Bronchial epithelial cell (primary cell): ENCODE results near the gene NPLOC4. TPM values are rescaled to one million over a fixed set of nuclear protein-coding genes. Genes with fewer than 3 reads are reported as not detected.

Experiments used
- DNase-seq: peaks from one replicate; pipeline ENCODE4 v3.0.0-alpha.2; 2010; ENCODE audit warnings: low read depth
- FAIRE-seq: peaks from 2 replicates; lab custom pipeline; 2011; peaks lifted over from hg19 to GRCh38; lab: Jason Lieb, UNC
- H3K27me3 ChIP-seq: 2 replicates; pipeline ENCODE4 v1.5.1; 2011; ENCODE audit warnings: low read length; ENCODE audit not compliant: control insufficient read depth, insufficient read depth
- H3K36me3 ChIP-seq: 2 replicates; pipeline ENCODE4 v1.5.1; 2011; ENCODE audit warnings: low read length; ENCODE audit not compliant: control insufficient read depth, insufficient read depth
- H3K4me3 ChIP-seq: 2 replicates; pipeline ENCODE4 v1.5.1; 2011; ENCODE audit warnings: mild to moderate bottlenecking, low read depth, low read length, control low read depth
- CTCF ChIP-seq: IDR thresholded peaks from 2 replicates; pipeline ENCODE4 v1.5.1; 2011; ENCODE audit warnings: mild to moderate bottlenecking, moderate library complexity, low read length, control low read depth, inconsistent platforms; ENCODE audit not compliant: insufficient read depth, severe bottlenecking
- total RNA-seq: library from RNA; depleted of rRNA; stranded (reverse); fragments of >200 nt; gene quantifications from 2 replicates; pipeline ENCODE4 v1.2.1, GENCODE V29; 2014

NPLOC4 gene
- total RNA-seq, 1 donor from 2014 or later: 60.0 TPM

DNA sequence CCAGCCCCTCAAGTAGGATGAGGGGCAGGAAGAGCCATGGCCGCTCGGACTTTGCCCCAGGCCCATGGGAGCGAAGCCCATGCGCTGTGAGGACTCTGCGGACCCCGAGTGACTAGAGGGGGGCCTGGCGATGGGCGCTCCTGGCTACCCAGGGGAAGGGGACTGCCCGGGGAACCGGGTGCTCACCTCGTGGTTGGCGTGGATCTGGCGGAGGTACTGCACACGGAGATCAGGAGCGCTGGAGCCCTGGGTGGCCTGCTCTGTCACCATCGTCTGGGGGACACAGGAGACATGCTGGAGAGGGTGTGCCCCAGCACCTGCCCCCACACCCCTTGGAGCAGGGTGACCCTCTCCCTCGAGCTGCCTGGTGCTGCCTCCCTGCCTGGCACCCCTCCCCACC lies 95.8 kb downstream of the NPLOC4 start:
- peaks cover 27% of the 10 kb centered on the region for H3K36me3 ChIP-seq
- no peak overlapping the region for H3K4me3 ChIP-seq
- no peak for FAIRE-seq
- TF ChIP-seq CTCF: no peak
- peaks cover 4% of the 10 kb centered on the region for H3K27me3 ChIP-seq
- no peak for DNase-seq

GRCh38 chr17:81540676-81541027 lies 96.3 kb downstream of the NPLOC4 start:
- DNase-seq (no peak), FAIRE-seq (no peak)
- TF ChIP-seq CTCF: no peak
- peaks cover 23% of the 10 kb centered on the region for H3K36me3 ChIP-seq
- H3K4me3 ChIP-seq: no peak overlapping the region
- peaks cover 8% of the 10 kb centered on the region for H3K27me3 ChIP-seq

DNA sequence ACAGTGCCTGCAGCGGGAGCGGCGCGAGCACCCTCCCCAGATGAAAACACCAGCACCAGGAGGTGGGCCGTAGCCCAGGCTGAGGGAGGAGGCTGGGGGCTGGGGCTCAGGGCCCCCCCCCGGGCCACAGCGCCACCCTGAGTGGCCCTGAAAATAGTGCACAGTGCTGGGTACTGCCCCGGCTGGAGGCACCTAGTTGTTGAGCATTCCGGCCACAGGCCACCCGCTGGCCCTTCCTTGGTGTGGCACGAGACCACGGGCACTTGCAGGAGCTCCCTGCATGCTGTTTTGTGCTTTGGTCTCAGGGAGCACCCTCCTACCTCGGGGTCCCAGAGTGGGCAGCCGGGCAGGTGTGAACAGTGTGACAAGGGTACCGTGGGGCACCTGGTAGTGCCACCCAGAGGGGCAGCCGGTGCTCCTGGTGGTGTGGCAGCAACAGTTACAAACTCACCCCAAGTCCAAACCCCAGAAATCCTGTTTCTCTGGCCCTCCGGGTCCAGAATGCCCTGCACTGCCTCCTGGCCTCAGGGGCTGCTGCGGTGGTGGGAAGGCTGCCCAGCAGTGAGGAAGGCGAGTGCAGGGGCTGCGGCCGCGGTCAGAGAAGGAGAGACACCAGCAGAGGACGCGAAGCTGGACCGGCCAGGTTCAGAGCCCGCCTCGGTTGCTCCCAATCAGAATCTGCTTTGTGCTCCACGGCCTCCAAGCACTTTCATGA lies 96.8 kb downstream of the NPLOC4 start:
- DNase-seq (no peak), FAIRE-seq (no peak)
- Histone ChIP-seq H3K36me3 (peaks cover 20% of the 10 kb centered on the region), H3K27me3 (peaks cover 8% of the 10 kb centered on the region), H3K4me3 (no peak overlapping the region)
- no peak for TF ChIP-seq CTCF

- FAIRE-seq: no peak
- peaks cover 18% of the 10 kb centered on the region for H3K36me3 ChIP-seq
- TF ChIP-seq CTCF: no peak
- DNase-seq: no peak
- H3K27me3 ChIP-seq: peaks cover 8% of the 10 kb centered on the region
- no peak overlapping the region for H3K4me3 ChIP-seq
Measured at GRCh38 chr17:81539571-81539900, 97.4 kb downstream of the NPLOC4 start.

GRCh38 chr17:81538651-81539570 lies 98.0 kb downstream of the NPLOC4 start:
- FAIRE-seq (no peak), DNase-seq (no peak)
- Histone ChIP-seq H3K4me3 (no peak overlapping the region), H3K36me3 (peaks cover 14% of the 10 kb centered on the region), H3K27me3 (peaks cover 8% of the 10 kb centered on the region)
- TF ChIP-seq CTCF: no peak
